OCI-LY1 (cell line): ENCODE results near the gene USH2A.

Experiments used
- CTCF ChIP-seq: fragments of 200-600 bp; sonication (generic), shearing (Covaris generic); IDR thresholded peaks from 2 replicates; pipeline ENCODE4 v1.5.1; 2017; ENCODE audit warnings: mild to moderate bottlenecking, antibody characterized with exemption, low read length, moderate library complexity, mixed read lengths
- EZH2 ChIP-seq: fragments of 200-600 bp; sonication (generic), shearing (Covaris generic); IDR thresholded peaks from 2 replicates; pipeline ENCODE4 v1.8.0; 2017; ENCODE audit warnings: borderline replicate concordance, mixed run types, mild to moderate bottlenecking, antibody characterized with exemption, low read length, moderate library complexity, mixed read lengths

DNA sequence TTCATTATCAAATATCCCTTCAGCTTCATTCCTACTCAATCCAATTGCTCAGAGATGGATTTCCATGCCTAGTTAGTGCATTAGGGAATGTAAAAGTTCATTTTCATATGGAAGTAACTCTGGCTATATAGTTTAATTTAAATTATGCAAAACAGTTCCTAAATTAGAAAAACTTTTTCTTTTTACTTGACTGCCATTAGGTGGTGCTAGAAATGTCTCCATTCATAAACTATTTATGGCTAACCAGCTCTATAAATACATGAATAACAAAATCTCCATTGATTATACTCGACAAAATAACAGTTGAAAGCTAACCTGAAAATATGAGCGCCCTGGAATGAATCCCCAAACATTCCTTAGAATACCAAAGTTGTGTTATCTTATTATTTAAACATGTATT is 311.4 kb downstream of the USH2A start:
- TF ChIP-seq CTCF = no peak
- no peak for TF ChIP-seq EZH2
